NT2/D1 (cell line): ENCODE measurements around the gene CTSK.
"Not testable (repeated sequence)": the region's sequence is repeated elsewhere in the genome, so short reads cannot be mapped to it uniquely, and the experiment has no call there.

ENCODE experiments used
- SUZ12 ChIP-seq: IDR thresholded peaks from 2 replicates; pipeline ENCODE4 v1.6.1; 2011; ENCODE audit not compliant: insufficient read length, insufficient read depth; ENCODE audit errors: extremely low read depth
- ZNF274 ChIP-seq: IDR thresholded peaks from 2 replicates; pipeline ENCODE4 v1.6.1; 2011; ENCODE audit warnings: mild to moderate bottlenecking, low read depth, low read length

- TF ChIP-seq SUZ12, ZNF274: not testable (repeated sequence)
Measured at GRCh38 chr1:150840850-150841249, 32.8 kb upstream of the CTSK start.
